Activated T-helper 1 cell treated with anti-CD3 and anti-CD28 coated beads, Interleukin-12 subunit alpha, Interleukin-12 subunit beta, Interleukin-2, Interleukin-4 antibody, amounts not matched to agents 30 ng/mL and 10 ng/mL and 1 ng/mL, durations not matched to agents 14 hours and 24 hours and 36 hours (primary cell): ENCODE results near the gene ANO8. TPM values are rescaled to one million over a fixed set of nuclear protein-coding genes. Genes with fewer than 3 reads are reported as not detected.
"Not testable (repeated sequence)": the region's sequence is repeated elsewhere in the genome, so short reads cannot be mapped to it uniquely, and the experiment has no call there.

Source experiments
- DNase-seq: peaks from one replicate; pipeline ENCODE4 v3.0.0; 2021; ENCODE audit warnings: low spot score
- H3K27ac Mint-ChIP-seq: one replicate; pipeline ENCODE4 v1.8.0; 2021; ENCODE audit warnings: mild to moderate bottlenecking, mixed read lengths
- H3K27me3 Mint-ChIP-seq: one replicate; pipeline ENCODE4 v1.8.0; 2022; ENCODE audit warnings: mild to moderate bottlenecking, moderate library complexity, mixed read lengths; ENCODE audit not compliant: insufficient read depth
- H3K36me3 Mint-ChIP-seq: one replicate; pipeline ENCODE4 v1.8.0; 2021; ENCODE audit warnings: low read depth, mixed read lengths
- H3K4me1 Mint-ChIP-seq: one replicate; pipeline ENCODE4 v1.8.0; 2021; ENCODE audit warnings: low read depth, mixed read lengths
- H3K4me3 Mint-ChIP-seq: one replicate; pipeline ENCODE4 v1.8.0; 2021; ENCODE audit warnings: mild to moderate bottlenecking, moderate library complexity, mixed read lengths
- H3K9me3 Mint-ChIP-seq: one replicate; pipeline ENCODE4 v1.8.0; 2021; ENCODE audit warnings: mixed read lengths
- intact Hi-C: fragments of 100-400 bp; cut with micrococcal nuclease; formaldehyde crosslinking; loops from one replicate; pipeline ENCODE4 v1.15.1; 2024
- total RNA-seq: library from RNA; stranded (reverse); gene quantifications from 2 replicates; pipeline ENCODE4 v1.2.3, GENCODE V29; 2022

Gene ANO8
- total RNA-seq, 1 donor from 2014 or later: 6.6 TPM

- Mint-ChIP-seq H3K27ac (no peak overlapping the region), H3K4me3 (no peak overlapping the region), H3K36me3 (peaks cover 14% of the 10 kb centered on the region), H3K4me1 (no peaks in the 10 kb centered on the region), H3K27me3 (no peaks in the 10 kb centered on the region), H3K9me3 (no peaks in the 10 kb centered on the region)
- intact Hi-C loops: no loop called here
- DNase-seq: no peak
Observed at GRCh38 chr19:17275441-17276175, 59.0 kb downstream of the ANO8 start.

GRCh38 chr19:17274892-17275291, 59.8 kb downstream of the ANO8 start:
- DNase-seq, H3K27ac Mint-ChIP-seq, H3K27me3 Mint-ChIP-seq, intact Hi-C loops, H3K4me3 Mint-ChIP-seq, H3K4me1 Mint-ChIP-seq, H3K9me3 Mint-ChIP-seq: not testable (repeated sequence)
- peaks cover 17% of the 10 kb centered on the region for H3K36me3 Mint-ChIP-seq

Other genes starting within 250 kb of the ANO8 start
- gene USE1, start 119.5 kb downstream of the ANO8 start, total RNA-seq: 34.6 and 36.0 TPM in 2 replicates
- gene OCEL1, start 108.6 kb downstream of the ANO8 start, total RNA-seq: 17.0 and 19.6 TPM in 2 replicates
- gene NR2F6, start 88.9 kb downstream of the ANO8 start, total RNA-seq: 14.3 and 14.4 TPM in 2 replicates
- 0.10 and 0.26 TPM in 2 replicates for gene USHBP1, start 70.1 kb downstream of the ANO8 start, total RNA-seq
- 114 and 120 TPM in 2 replicates for gene BABAM1, start 67.4 kb downstream of the ANO8 start, total RNA-seq
- gene ANKLE1, start 53.0 kb downstream of the ANO8 start, total RNA-seq: 13.4 and 13.8 TPM in 2 replicates
- 8.8 and 9.0 TPM in 2 replicates for gene ABHD8, start 31.4 kb downstream of the ANO8 start, total RNA-seq
- 108 and 118 TPM in 2 replicates for gene MRPL34, start 29.0 kb downstream of the ANO8 start, total RNA-seq
- gene DDA1, start 25.3 kb downstream of the ANO8 start, total RNA-seq: 45.3 and 50.2 TPM in 2 replicates
- gene GTPBP3, start 2.7 kb upstream of the ANO8 start, total RNA-seq: 64.2 and 72.0 TPM in 2 replicates
- 0.08 TPM in 1 of 2 replicates, not detected in the other for gene PLVAP, start 42.5 kb upstream of the ANO8 start, total RNA-seq
- 1.9 and 2.6 TPM in 2 replicates for gene CCDC194, start 59.3 kb upstream of the ANO8 start, total RNA-seq
- gene BST2, start 70.8 kb upstream of the ANO8 start, total RNA-seq: 146 and 148 TPM in 2 replicates
- 40.8 and 42.7 TPM in 2 replicates for gene MVB12A, start 85.2 kb upstream of the ANO8 start, total RNA-seq
- not detected in 2 replicates for gene TMEM221, start 113.8 kb upstream of the ANO8 start, total RNA-seq
- gene NXNL1, start 126.1 kb upstream of the ANO8 start, total RNA-seq: not detected in 2 replicates
- 1.7 and 2.0 TPM in 2 replicates for gene SLC27A1, start 135.7 kb upstream of the ANO8 start, total RNA-seq
- gene PGLS, start 176.8 kb upstream of the ANO8 start, total RNA-seq: 58.9 and 61.3 TPM in 2 replicates
- gene COLGALT1, start 220.8 kb upstream of the ANO8 start, total RNA-seq: 115 and 117 TPM in 2 replicates